HEK293T (cell line): ENCODE data around the gene TMOD1.

ENCODE experiments used
- ELF4 ChIP-seq: fragments of 450-650 bp; IDR thresholded peaks from 2 replicates; pipeline ENCODE4 v1.6.1; 2017; ENCODE audit warnings: antibody characterized with exemption
- FOXA1 ChIP-seq: fragments of 450-650 bp; IDR thresholded peaks from 2 replicates; pipeline ENCODE4 v1.6.1; 2016; ENCODE audit warnings: mild to moderate bottlenecking
- FOXM1 ChIP-seq: fragments of 450-650 bp; IDR thresholded peaks from 2 replicates; pipeline ENCODE4 v1.6.1; 2017; ENCODE audit warnings: mild to moderate bottlenecking, borderline replicate concordance
- HDGF ChIP-seq: fragments of 450-650 bp; IDR thresholded peaks from 2 replicates; pipeline ENCODE4 v1.6.1; 2017; ENCODE audit warnings: antibody characterized with exemption, borderline replicate concordance
- L3MBTL2 ChIP-seq: fragments of 450-650 bp; conservative IDR thresholded peaks from 2 replicates; pipeline ENCODE4 v1.6.1; 2016; ENCODE audit warnings: mild to moderate bottlenecking
- LEF1 ChIP-seq: fragments of 450-650 bp; IDR thresholded peaks from 2 replicates; pipeline ENCODE4 v1.6.1; 2017; ENCODE audit warnings: mild to moderate bottlenecking, borderline replicate concordance
- SP1 ChIP-seq: fragments of 450-650 bp; IDR thresholded peaks from 2 replicates; pipeline ENCODE4 v1.6.1; 2017
- SUZ12 ChIP-seq: fragments of 450-650 bp; IDR thresholded peaks from 2 replicates; pipeline ENCODE4 v1.6.1; 2016; ENCODE audit warnings: mild to moderate bottlenecking

DNA sequence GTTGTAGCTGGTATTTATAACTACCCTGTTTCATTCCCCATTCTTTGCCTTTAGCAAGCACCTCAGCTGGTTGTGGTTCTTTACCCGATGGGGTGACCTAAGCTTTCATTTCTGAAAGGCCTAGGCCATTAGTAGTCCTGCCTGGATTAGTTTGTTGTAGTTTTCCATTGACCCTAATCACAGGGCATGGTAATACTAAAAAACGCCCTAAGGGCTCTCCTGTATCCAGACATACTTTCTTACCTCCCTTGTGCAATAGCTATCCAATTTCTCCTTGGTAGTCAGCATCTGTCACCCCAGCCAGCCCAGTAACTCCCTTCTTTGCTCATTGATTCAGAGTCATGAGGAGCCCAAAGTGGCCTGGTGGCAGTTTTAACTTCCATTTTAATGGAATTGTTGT lies 24.0 kb downstream of the TMOD1 start:
- no peak for TF ChIP-seq SUZ12
- TF ChIP-seq FOXM1 = no peak
- no peak for TF ChIP-seq LEF1
- TF ChIP-seq HDGF = no peak
- TF ChIP-seq FOXA1 = no peak
- no peak for TF ChIP-seq ELF4
- TF ChIP-seq SP1 = no peak
- no peak for TF ChIP-seq L3MBTL2
